ENCODE data around the gene PPP6R2. TPM values are rescaled to one million over a fixed set of nuclear protein-coding genes. Genes with fewer than 3 reads are reported as not detected.
"Not testable (repeated sequence)": the region's sequence is repeated elsewhere in the genome, so short reads cannot be mapped to it uniquely, and the experiment has no call there.

PPP6R2 gene
- total RNA-seq, 1 donor from 2014 or later, result 75.5 TPM

GRCh38 chr22:50339945-50340879, 2.9 kb upstream of the PPP6R2 start:
- no peak for DNase-seq (ENCODE audit: low spot score)

DNA sequence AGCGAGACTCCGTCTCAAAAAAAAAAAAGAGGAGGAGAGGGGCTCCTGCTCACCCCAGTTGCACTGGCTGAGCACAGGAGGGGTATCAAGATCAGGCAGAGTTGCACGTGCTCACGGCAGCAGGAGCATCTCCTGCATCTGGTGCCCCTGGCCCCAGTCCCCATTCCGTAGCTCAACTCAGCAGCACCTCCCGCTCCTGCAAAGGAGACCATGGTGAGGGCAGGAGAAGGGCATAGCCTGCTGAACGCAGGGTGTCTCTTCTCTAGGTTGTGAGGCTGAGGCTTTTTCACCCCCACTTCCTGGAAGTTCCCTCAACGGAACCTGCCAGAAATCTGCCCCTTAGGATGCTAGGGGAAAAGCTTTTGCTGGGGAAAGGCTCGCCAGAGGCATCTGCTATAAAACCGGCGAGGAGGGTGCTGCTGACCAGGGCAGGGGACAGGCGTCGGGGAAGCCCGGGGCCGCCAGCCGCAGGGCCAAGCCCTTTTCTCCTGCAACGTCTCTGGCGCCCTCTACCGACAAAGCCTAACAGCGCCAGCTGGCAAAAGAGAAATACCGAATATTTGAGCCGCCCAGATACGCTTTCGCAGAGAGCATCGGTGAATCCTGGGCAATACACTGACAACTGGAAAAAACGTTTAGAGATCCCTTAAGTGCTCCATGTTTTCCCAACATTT, 1.0 kb upstream of the PPP6R2 start:
- DNase-seq (ENCODE audit: low spot score), result peak; percentile 91

GRCh38 chr22:50343541-50343935, 411 bp downstream of the PPP6R2 start:
- no peak for DNase-seq (ENCODE audit: low spot score)

- DNase-seq (ENCODE audit: low spot score), result no peak
Observed at GRCh38 chr22:50346470-50346869, 3.3 kb downstream of the PPP6R2 start.

DNA sequence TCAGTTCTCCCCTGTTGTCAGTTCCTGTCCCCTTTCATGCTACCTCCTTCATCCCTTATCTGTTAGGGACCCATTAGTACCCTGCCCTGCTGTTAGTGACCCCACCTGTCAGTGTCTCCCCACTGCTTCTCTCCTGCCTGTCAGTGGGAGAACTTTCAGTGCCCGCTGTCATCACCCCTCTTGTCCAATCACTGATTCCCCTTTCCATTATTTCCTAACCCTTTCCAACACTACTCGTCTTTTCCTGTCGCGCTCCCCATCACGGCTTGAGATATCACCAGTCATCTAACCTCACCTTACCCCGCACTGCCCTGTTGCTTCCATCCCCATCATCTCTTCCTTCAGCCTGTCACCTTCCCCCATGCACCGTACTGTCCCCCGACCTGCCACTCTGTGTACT, 4.0 kb downstream of the PPP6R2 start:
- no peak for DNase-seq (ENCODE audit: low spot score)

GRCh38 chr22:50348058-50348457, 4.9 kb downstream of the PPP6R2 start:
- no peak for DNase-seq (ENCODE audit: low spot score)

DNA sequence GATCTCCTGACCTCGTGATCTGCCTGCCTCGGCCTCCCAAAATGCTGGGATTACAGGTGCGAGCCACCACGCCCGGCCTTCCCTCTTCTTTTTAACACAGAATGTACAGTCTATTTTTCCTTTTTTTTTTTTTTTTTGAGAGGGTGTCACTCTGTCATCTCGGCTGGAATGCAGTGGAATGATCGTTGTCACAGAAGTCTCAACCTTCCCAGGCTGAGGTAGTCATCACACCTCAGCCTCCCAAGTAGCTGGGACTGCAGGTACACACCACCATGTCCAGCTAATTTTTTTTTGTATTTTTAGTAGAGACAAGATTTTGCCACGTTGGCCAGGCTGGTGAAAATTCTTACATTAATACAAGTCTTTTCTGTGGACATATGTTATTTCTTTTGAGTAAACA, 13.1 kb downstream of the PPP6R2 start:
- DNase-seq (ENCODE audit: low spot score), result no peak

DNA sequence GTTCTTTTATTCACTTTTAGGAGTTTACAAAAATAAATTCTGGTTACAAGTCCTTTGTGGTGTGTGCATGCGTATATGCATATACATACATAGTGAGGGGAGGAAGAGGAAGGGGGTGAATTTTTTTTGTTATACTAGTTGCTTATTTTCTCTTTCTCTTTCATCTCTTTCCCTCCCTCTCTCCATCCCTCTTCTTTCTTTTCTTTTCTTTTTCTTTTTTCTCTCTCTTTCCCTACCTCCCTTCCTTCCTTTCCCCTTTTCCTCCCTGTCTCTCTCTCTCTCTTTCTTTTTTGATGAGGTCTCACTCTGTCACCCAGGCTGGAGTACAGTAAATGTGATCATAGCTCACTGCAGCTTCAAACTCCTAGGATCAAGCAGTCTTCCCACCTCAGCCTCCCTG, 14.1 kb downstream of the PPP6R2 start:
- DNase-seq (ENCODE audit: low spot score), result no peak

- no peak for DNase-seq (ENCODE audit: low spot score)
Observed at GRCh38 chr22:50357756-50358155, 14.6 kb downstream of the PPP6R2 start.

- DNase-seq (ENCODE audit: low spot score), result no peak
Observed at GRCh38 chr22:50360578-50360977, 17.5 kb downstream of the PPP6R2 start.

DNA sequence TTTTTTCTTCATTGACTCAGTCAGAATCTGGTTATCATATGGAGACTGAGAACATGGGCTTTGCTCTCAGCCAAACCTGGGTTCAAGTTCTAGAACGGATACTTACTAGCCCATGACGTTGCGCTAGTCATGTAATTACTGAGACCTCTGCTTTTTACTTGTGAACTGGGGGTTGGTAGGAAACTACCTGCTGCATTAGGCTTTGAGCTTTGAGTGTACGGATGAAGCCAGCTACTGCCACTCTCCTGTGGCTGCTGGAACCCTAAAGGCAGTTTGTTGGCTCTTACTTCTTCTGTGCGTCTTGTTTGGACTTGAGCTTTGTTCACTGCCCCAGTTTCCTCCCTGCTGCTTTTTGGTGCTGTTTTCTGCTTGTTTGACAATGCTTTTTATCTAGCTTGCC, 18.1 kb downstream of the PPP6R2 start:
- no peak for DNase-seq (ENCODE audit: low spot score)

DNA sequence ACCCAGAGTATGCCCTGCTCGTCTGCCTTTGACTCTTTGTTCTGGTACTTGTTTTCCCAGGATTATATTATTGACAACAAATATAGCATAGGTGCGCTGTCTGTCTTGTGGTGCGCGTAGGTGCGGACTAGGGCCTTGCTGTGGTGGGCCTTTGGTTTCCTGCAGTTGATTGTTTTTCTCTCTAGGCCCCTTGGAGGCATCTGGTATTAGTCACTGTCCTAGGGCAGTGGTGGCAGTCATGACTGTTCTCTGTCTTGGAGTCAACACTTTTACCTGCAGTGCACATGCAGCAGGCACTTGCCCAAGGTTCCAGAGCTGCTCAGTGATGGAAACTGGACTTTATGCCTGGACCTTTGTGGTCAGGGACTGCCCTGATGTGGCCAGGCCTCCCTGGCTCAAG, 18.6 kb downstream of the PPP6R2 start:
- no peak for DNase-seq (ENCODE audit: low spot score)

- no peak for DNase-seq (ENCODE audit: low spot score)
Observed at GRCh38 chr22:50363166-50363802, 20.2 kb downstream of the PPP6R2 start.

- not testable (repeated sequence) for DNase-seq (ENCODE audit: low spot score)
Observed at GRCh38 chr22:50363803-50364194, 20.7 kb downstream of the PPP6R2 start.

DNA sequence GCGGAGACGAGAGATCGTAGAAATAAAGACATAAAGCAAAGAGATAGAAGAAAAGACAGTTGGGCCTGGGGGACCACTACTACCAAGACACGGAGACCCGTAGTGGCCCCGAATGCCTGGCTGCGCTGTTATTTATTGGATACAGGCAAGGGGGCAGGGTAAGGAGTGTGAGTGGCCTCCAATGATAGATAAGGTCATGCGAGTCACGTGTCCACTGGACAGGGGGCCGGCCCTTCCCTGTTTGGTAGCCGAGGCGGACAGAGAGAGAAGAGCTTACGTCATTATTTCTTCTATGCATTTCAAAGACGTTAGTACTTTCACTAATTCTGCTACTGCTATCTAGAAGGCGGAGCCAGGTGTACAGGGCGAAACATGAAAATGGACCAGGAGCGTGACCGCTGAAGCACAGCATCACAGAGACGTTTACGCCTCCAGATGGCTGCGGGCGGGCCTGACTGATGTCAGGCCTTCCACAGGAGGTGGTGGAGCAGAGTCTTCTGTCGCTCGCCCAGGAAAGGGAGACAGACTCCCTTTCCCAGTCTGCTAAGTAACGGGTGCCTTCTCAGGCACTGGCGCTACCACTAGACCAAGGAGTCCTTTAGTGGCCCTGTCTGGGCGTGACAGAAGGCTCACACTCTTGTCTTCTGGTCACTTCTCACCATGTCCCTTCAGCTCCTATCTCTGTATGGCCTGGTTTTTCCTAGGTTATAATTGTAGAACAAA, 24.8 kb downstream of the PPP6R2 start:
- DNase-seq (ENCODE audit: low spot score), result no peak

DNA sequence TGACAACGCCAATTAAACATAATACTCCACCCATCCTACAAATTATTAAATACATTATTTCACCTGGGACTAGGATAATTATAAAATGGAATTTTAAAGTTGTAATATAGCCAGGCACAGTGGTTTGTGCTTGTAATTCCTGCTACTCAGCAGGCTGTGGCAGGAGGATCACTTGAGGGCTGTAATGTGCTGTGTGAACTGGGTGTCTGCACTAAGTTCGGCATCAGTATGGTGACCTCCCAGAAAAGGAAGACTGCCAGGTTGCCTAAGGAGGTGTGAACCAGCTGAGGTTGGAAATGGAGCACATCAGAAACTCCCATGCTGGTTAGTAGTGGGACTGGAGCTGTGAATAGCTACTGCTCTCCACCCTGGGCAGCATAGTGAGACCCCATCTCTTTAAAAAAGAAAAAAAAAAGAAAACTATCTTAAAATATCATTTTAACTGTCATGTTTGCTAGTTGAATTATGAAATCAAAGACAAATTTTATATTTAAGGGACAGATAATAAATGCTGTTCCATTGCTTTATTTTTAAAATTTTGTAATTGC, 28.0 kb downstream of the PPP6R2 start:
- DNase-seq (ENCODE audit: low spot score), result no peak

DNA sequence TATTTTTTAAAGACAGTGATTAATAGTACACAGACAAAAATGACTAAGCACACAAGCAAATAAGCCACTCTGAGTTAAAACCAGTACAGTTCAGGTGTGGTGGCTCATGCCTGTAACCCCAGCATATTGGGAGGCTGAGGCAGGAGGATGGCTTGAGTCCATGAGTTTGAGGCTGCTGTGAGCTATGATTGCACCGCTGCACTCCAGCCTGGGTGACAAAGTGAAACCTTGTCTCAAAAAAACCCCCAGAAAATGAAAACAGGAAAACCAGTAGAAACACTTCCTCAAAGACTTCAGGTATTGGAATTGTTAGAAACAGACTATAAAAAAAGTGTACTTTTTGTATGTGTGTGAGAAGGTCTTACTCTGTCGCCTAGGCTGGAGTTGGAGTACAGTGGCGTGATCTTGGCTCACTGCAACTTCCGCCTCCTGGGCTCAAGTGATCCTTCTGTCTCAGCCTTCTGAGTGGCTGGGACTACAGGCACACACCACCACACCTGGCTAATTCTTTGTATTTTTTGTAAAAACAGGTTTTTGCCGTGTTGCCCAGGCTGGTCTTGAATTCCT, 33.0 kb downstream of the PPP6R2 start:
- DNase-seq (ENCODE audit: low spot score), result no peak

DNA sequence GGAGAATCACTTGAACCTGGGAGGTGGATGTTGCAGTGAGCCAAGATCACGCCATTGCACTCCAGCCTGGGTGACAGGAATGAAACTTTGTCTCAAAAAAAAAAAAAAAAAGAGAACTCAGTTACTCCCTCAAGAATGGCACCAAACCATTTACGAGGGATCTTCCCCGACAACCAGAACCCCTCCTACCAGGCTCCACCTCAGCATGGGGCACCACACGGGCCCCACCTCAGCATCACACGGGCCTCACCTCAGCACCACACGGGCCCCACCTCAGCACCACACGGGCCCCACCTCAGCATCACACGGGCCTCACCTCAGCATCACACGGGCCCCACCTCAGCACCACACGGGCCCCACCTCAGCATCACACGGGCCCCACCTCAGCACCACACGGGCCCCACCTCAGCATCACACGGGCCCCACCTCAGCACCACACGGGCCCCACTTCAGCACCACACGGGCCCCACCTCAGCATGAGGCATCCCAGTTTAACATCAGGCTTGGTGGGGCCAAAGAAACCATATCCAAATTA, 38.0 kb downstream of the PPP6R2 start:
- DNase-seq (ENCODE audit: low spot score), result not testable (repeated sequence)

- peak; percentile 45 for DNase-seq (ENCODE audit: low spot score)
Observed at GRCh38 chr22:50396751-50397370, 53.7 kb downstream of the PPP6R2 start.

GRCh38 chr22:50397371-50398060, 54.4 kb downstream of the PPP6R2 start:
- not testable (repeated sequence) for DNase-seq (ENCODE audit: low spot score)
